SK-N-SH treated with all-trans-retinoic acid at 6 μM for 48 hours (cell line): Measurements from ENCODE around the gene ADPRHL1.

Source experiments
- ATAC-seq: fragments of 200-7000 bp; cut with Tn5 transposase; 3 replicates; pipeline ENCODE4 v1.9.1; 2020; ENCODE audit warnings: mild to moderate bottlenecking, moderate library complexity
- ARNTL ChIP-seq: fragments of 450-650 bp; formaldehyde crosslinking; IDR thresholded peaks from 2 replicates; pipeline ENCODE4 v1.5.0; 2020; ENCODE audit warnings: low read depth, mild to moderate bottlenecking, moderate library complexity, borderline replicate concordance
- BACH2 ChIP-seq: fragments of 250-450 bp; sonication (Bioruptor Pico); IDR thresholded peaks from 2 replicates; pipeline ENCODE4 v1.9.0; 2021; ENCODE audit warnings: mild to moderate bottlenecking, borderline replicate concordance
- CSDC2 ChIP-seq: fragments of 250-450 bp; sonication (Bioruptor Pico); IDR thresholded peaks from 2 replicates; pipeline ENCODE4 v1.5.0; 2020; ENCODE audit warnings: mild to moderate bottlenecking, moderate library complexity
- CSRNP3 ChIP-seq: fragments of 250-450 bp; sonication (Bioruptor Pico); IDR thresholded peaks from 2 replicates; pipeline ENCODE4 v1.5.1; 2021; ENCODE audit warnings: mild to moderate bottlenecking, moderate library complexity
- ESRRG ChIP-seq: fragments of 250-450 bp; sonication (Bioruptor Pico); IDR thresholded peaks from 2 replicates; pipeline ENCODE4 v1.6.1; 2021; ENCODE audit warnings: mild to moderate bottlenecking
- GLIS3 ChIP-seq: fragments of 250-450 bp; sonication (Bioruptor Pico); IDR thresholded peaks from 2 replicates; pipeline ENCODE4 v1.5.0; 2020; ENCODE audit warnings: mild to moderate bottlenecking, moderate library complexity
- ISL1 ChIP-seq: fragments of 250-450 bp; sonication (Bioruptor Pico); IDR thresholded peaks from 2 replicates; pipeline ENCODE4 v2.1.2; 2022; ENCODE audit warnings: mild to moderate bottlenecking, moderate library complexity
- OSR1 ChIP-seq: fragments of 250-450 bp; sonication (Bioruptor Pico); IDR thresholded peaks from 2 replicates; pipeline ENCODE4 v1.8.0; 2022; ENCODE audit warnings: moderate library complexity, mild to moderate bottlenecking, inconsistent platforms
- PATZ1 ChIP-seq: fragments of 250-450 bp; sonication (Bioruptor Pico); IDR thresholded peaks from 2 replicates; pipeline ENCODE4 v1.8.0; 2020; ENCODE audit warnings: mild to moderate bottlenecking, moderate library complexity, borderline replicate concordance
- PPARA ChIP-seq: fragments of 250-450 bp; sonication (Bioruptor Pico); IDR thresholded peaks from 2 replicates; pipeline ENCODE4 v1.5.0; 2020; ENCODE audit warnings: mild to moderate bottlenecking, borderline replicate concordance
- RARB ChIP-seq: fragments of 250-450 bp; sonication (Bioruptor Pico); IDR thresholded peaks from 2 replicates; pipeline ENCODE4 v1.8.0; 2021; ENCODE audit warnings: mild to moderate bottlenecking, moderate library complexity
- SNAI2 ChIP-seq: fragments of 250-450 bp; sonication (Bioruptor Pico); IDR thresholded peaks from 2 replicates; pipeline ENCODE4 v1.5.0; 2020; ENCODE audit warnings: mild to moderate bottlenecking, moderate library complexity
- TCF4 ChIP-seq: fragments of 250-450 bp; sonication (Bioruptor Pico); IDR thresholded peaks from 2 replicates; pipeline ENCODE4 v1.8.0; 2021; ENCODE audit warnings: mild to moderate bottlenecking, moderate library complexity, borderline replicate concordance
- TOX ChIP-seq: fragments of 250-450 bp; sonication (Bioruptor Pico); IDR thresholded peaks from 2 replicates; pipeline ENCODE4 v1.8.0; 2021; ENCODE audit warnings: mild to moderate bottlenecking, moderate library complexity, borderline replicate concordance
- ZC3H10 ChIP-seq: fragments of 250-450 bp; sonication (Bioruptor Pico); IDR thresholded peaks from 2 replicates; pipeline ENCODE4 v1.5.1; 2021; ENCODE audit warnings: mild to moderate bottlenecking, moderate library complexity
- ZFP3 ChIP-seq: fragments of 250-450 bp; sonication (Bioruptor Pico); IDR thresholded peaks from 2 replicates; pipeline ENCODE4 v1.5.0; 2020; ENCODE audit warnings: mild to moderate bottlenecking, moderate library complexity
- ZFP30 ChIP-seq: fragments of 450-650 bp; formaldehyde crosslinking; IDR thresholded peaks from 2 replicates; pipeline ENCODE4 v1.5.0; 2022; ENCODE audit warnings: mild to moderate bottlenecking, moderate library complexity
- ZNF565 ChIP-seq: fragments of 450-650 bp; formaldehyde crosslinking; conservative IDR thresholded peaks from 2 replicates; pipeline ENCODE4 v1.5.0; 2020; ENCODE audit warnings: low read depth, mild to moderate bottlenecking, moderate library complexity
- ZNF70 ChIP-seq: fragments of 450-650 bp; formaldehyde crosslinking; IDR thresholded peaks from 2 replicates; pipeline ENCODE4 v1.5.0; 2020; ENCODE audit warnings: mild to moderate bottlenecking, moderate library complexity
- ZNF8 ChIP-seq: fragments of 450-650 bp; formaldehyde crosslinking; IDR thresholded peaks from 2 replicates; pipeline ENCODE4 v1.5.0; 2020; ENCODE audit warnings: mild to moderate bottlenecking, moderate library complexity
- TF ChIP-seq, protein P1 (sequence below): fragments of 250-450 bp; sonication (Bioruptor Pico); IDR thresholded peaks from 2 replicates; pipeline ENCODE4 v1.5.0; 2020; ENCODE audit warnings: mild to moderate bottlenecking, moderate library complexity
- TF ChIP-seq, protein P2 (sequence below): fragments of 250-450 bp; sonication (Bioruptor Pico); IDR thresholded peaks from 2 replicates; pipeline ENCODE4 v1.8.0; 2021; ENCODE audit warnings: low read depth, mild to moderate bottlenecking, moderate library complexity, borderline replicate concordance

The ADPRHL1 gene

DNA sequence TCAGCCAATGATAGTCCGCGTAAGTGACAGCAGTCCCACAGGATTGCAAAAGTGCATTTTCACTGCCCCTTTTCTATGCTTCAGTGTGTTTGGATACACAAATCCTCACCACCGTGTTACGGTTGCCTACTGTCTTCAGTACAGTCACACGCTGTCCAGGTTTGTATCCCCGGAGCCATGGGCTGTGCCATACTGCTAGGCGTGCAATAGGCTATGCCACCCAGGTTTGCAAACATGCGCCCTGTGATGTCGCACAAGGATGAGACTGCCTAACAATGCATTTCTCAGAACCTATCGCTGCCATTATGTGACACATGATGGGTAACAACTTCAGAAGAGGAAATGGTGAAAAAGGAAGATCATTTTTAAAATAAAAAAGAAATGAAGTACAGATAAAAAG, 16.8 kb upstream of the ADPRHL1 start:
- TF ChIP-seq, protein P1, sequence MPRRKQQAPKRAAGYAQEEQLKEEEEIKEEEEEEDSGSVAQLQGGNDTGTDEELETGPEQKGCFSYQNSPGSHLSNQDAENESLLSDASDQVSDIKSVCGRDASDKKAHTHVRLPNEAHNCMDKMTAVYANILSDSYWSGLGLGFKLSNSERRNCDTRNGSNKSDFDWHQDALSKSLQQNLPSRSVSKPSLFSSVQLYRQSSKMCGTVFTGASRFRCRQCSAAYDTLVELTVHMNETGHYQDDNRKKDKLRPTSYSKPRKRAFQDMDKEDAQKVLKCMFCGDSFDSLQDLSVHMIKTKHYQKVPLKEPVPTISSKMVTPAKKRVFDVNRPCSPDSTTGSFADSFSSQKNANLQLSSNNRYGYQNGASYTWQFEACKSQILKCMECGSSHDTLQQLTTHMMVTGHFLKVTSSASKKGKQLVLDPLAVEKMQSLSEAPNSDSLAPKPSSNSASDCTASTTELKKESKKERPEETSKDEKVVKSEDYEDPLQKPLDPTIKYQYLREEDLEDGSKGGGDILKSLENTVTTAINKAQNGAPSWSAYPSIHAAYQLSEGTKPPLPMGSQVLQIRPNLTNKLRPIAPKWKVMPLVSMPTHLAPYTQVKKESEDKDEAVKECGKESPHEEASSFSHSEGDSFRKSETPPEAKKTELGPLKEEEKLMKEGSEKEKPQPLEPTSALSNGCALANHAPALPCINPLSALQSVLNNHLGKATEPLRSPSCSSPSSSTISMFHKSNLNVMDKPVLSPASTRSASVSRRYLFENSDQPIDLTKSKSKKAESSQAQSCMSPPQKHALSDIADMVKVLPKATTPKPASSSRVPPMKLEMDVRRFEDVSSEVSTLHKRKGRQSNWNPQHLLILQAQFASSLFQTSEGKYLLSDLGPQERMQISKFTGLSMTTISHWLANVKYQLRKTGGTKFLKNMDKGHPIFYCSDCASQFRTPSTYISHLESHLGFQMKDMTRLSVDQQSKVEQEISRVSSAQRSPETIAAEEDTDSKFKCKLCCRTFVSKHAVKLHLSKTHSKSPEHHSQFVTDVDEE (CRISPR knock-in tag), result no peak
- TF ChIP-seq ZNF8 (CRISPR knock-in tag) (no peak), ARNTL (CRISPR knock-in tag) (no peak), BACH2 (CRISPR knock-in tag) (no peak), CSRNP3 (CRISPR knock-in tag) (no peak), CSDC2 (CRISPR knock-in tag) (no peak), ZFP30 (CRISPR knock-in tag) (no peak), ESRRG (CRISPR knock-in tag) (no peak), GLIS3 (no peak), RARB (no peak), OSR1 (CRISPR knock-in tag) (no peak), ZFP3 (CRISPR knock-in tag) (no peak), SNAI2 (CRISPR knock-in tag) (no peak), TCF4 (no peak), ZC3H10 (CRISPR knock-in tag) (no peak), ZNF565 (no peak), PPARA (CRISPR knock-in tag) (no peak), PATZ1 (CRISPR knock-in tag) (no peak), TOX (CRISPR knock-in tag) (no peak)
- TF ChIP-seq, protein P2, sequence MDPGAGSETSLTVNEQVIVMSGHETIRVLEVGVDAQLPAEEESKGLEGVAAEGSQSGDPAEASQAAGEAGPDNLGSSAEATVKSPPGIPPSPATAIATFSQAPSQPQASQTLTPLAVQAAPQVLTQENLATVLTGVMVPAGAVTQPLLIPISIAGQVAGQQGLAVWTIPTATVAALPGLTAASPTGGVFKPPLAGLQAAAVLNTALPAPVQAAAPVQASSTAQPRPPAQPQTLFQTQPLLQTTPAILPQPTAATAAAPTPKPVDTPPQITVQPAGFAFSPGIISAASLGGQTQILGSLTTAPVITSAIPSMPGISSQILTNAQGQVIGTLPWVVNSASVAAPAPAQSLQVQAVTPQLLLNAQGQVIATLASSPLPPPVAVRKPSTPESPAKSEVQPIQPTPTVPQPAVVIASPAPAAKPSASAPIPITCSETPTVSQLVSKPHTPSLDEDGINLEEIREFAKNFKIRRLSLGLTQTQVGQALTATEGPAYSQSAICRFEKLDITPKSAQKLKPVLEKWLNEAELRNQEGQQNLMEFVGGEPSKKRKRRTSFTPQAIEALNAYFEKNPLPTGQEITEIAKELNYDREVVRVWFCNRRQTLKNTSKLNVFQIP (CRISPR knock-in tag), result no peak
- no peak for ATAC-seq

- ATAC-seq, result no peak
- TF ChIP-seq TCF4 (no peak), ZNF8 (CRISPR knock-in tag) (no peak), ZFP30 (CRISPR knock-in tag) (no peak), ZNF70 (CRISPR knock-in tag) (no peak), ZC3H10 (CRISPR knock-in tag) (no peak), ZNF565 (no peak), TOX (CRISPR knock-in tag) (no peak), PATZ1 (CRISPR knock-in tag) (no peak), ISL1 (CRISPR knock-in tag) (no peak), RARB (no peak), BACH2 (CRISPR knock-in tag) (no peak)
These were observed 16.3 kb upstream of the ADPRHL1 start for GRCh38 chr13:113469582-113469981.
